Stomach (tissue), 19 donors: ENCODE measurements around the gene PLEKHA4. TPM values are rescaled to one million over a fixed set of nuclear protein-coding genes. Genes with fewer than 3 reads are reported as not detected.
A peak's percentile ranks its signal among the peaks of the same experiment; 100 is the strongest.

ENCODE experiments used
- DNase-seq, 2 donors: peaks; one replicate each; pipeline versions ENCODE4 v3.0.0 to v3.0.0-alpha.2; 2013 to 2019
- H3K27ac ChIP-seq, 5 donors: fragments of 200-600 bp in 4 of 5; sonication (generic) in 4 of 5; one replicate each; pipeline ENCODE4 v1.5.1; 2013 to 2019; ENCODE audit warnings: mild to moderate bottlenecking in 1 of 5, moderate library complexity in 1 of 5
- H3K27me3 ChIP-seq, 3 donors: fragments of 200-600 bp; sonication (generic); one replicate each; pipeline ENCODE4 v1.5.1; 2017 to 2019; ENCODE audit warnings: mixed run types in 1 of 3
- H3K36me3 ChIP-seq, 4 donors: fragments of 200-600 bp; sonication (generic); 1 replicate in 3 of 4; 2 replicates in 1 of 4; pipeline ENCODE4 v1.5.1; 2016 to 2019
- H3K4me1 ChIP-seq, 4 donors: fragments of 200-600 bp; sonication (generic); one replicate each; pipeline ENCODE4 v1.5.1; 2016 to 2019
- H3K4me3 ChIP-seq, 4 donors: fragments of 200-600 bp; sonication (generic) in 3 of 4; one replicate each; pipeline ENCODE4 v1.5.1; 2016 to 2019; ENCODE audit warnings: mild to moderate bottlenecking in 1 of 4
- H3K9me3 ChIP-seq, 4 donors: fragments of 200-600 bp; sonication (generic); one replicate each; pipeline ENCODE4 v1.5.1; 2016 to 2019
- EP300 ChIP-seq: sonication (generic); formaldehyde crosslinking; IDR thresholded peaks from one replicate; pipeline ENCODE4 v1.6.1; 2017; ENCODE audit warnings: antibody characterized with exemption
- POLR2A ChIP-seq, 4 donors: fragments of 450-650 bp; IDR thresholded peaks; one replicate each; pipeline ENCODE4 v1.6.1; 2016; ENCODE audit warnings: antibody characterized with exemption in 4 of 4, control low read depth in 2 of 4, mild to moderate bottlenecking in 1 of 4, moderate library complexity in 1 of 4
- POLR2AphosphoS5 ChIP-seq, 3 donors: sonication (generic); formaldehyde crosslinking; IDR thresholded peaks; one replicate each; pipeline ENCODE4 v1.6.1; 2016; ENCODE audit warnings: antibody characterized with exemption in 3 of 3
- WGBS, 5 donors: extraction: QIAGEN DNeasy Blood & Tissue Kit in 3 of 5; methylation state at CpG; one replicate each; pipeline versions ENCODE4 v1.1.5 to v1.1.7; 2013 to 2018; 5-methylcytosine and 5-hydroxymethylcytosine counted together
- intact Hi-C: fragments of 100-400 bp; cut with DNase I; formaldehyde crosslinking; loops from one replicate; pipeline ENCODE4 v1.15.1; 2023; ENCODE audit warnings: low total_unique reads
- long read RNA-seq, 10 donors: transcript quantifications; one replicate each; lab custom pipeline, GENCODE V29; 2026
- polyA plus RNA-seq, 3 donors: library from polyadenylated mRNA; stranded (reverse); fragments of 200-250 nt; gene quantifications; one replicate each; pipeline ENCODE4 v1.2.3, GENCODE V29; 2013
- total RNA-seq, 5 donors: library from RNA; depleted of rRNA; stranded (reverse); fragments of >200 nt; gene quantifications; one replicate each; pipeline versions ENCODE4 v1.1.0 to v1.2.3, GENCODE V29; 2014 to 2016
- TF ChIP-seq, protein P1 (sequence below), 7 experiments: fragments of 450-650 bp in 4 of 7; fragments of 200-600 bp in 3 of 7; sonication (generic) in 3 of 7; IDR thresholded peaks; one replicate each; pipeline ENCODE4 v1.5.1; 2016 to 2019; ENCODE audit warnings: antibody characterized with exemption in 7 of 7, control low read depth in 2 of 7, mild to moderate bottlenecking in 1 of 7
- donor health status: healthy with polysubstance abuse.
- donor health status: Bipolar disorder and iron deficiency.
- donor health status: healthy.

PLEKHA4 gene, protein sequence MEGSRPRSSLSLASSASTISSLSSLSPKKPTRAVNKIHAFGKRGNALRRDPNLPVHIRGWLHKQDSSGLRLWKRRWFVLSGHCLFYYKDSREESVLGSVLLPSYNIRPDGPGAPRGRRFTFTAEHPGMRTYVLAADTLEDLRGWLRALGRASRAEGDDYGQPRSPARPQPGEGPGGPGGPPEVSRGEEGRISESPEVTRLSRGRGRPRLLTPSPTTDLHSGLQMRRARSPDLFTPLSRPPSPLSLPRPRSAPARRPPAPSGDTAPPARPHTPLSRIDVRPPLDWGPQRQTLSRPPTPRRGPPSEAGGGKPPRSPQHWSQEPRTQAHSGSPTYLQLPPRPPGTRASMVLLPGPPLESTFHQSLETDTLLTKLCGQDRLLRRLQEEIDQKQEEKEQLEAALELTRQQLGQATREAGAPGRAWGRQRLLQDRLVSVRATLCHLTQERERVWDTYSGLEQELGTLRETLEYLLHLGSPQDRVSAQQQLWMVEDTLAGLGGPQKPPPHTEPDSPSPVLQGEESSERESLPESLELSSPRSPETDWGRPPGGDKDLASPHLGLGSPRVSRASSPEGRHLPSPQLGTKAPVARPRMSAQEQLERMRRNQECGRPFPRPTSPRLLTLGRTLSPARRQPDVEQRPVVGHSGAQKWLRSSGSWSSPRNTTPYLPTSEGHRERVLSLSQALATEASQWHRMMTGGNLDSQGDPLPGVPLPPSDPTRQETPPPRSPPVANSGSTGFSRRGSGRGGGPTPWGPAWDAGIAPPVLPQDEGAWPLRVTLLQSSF
- total RNA-seq (10 to 100 TPM in 2 of 5 donors, 1 to 10 TPM in 3; 1.7 to 35.6 (median 4.8) TPM), polyA plus RNA-seq (10 to 100 TPM; 30.1 to 85.0 (median 75.3) TPM)
- long read RNA-seq, donor 1, result 0 reads
- long read RNA-seq, donor 2, partial matches to known transcripts, result 0 of 2 reads
- long read RNA-seq, donor 2, other reads (novel, unspliced or antisense), result 0 of 2 reads
- long read RNA-seq, donor 3, partial matches to known transcripts, result 39 of 40 reads
- long read RNA-seq, donor 3, other reads (novel, unspliced or antisense), result 0 of 40 reads
- long read RNA-seq, donor 4, result 0 reads
- long read RNA-seq, donor 5, partial matches to known transcripts, result 13 of 13 reads
- long read RNA-seq, donor 5, other reads (novel, unspliced or antisense), result 0 of 13 reads
- long read RNA-seq, donor 6, partial matches to known transcripts, result 393 of 444 reads
- long read RNA-seq, donor 6, other reads (novel, unspliced or antisense), result 48 of 444 reads
- long read RNA-seq, donor 7, partial matches to known transcripts, result 5 of 6 reads
- long read RNA-seq, donor 7, other reads (novel, unspliced or antisense), result 0 of 6 reads
- long read RNA-seq, donor 8, partial matches to known transcripts, result 31 of 37 reads
- long read RNA-seq, donor 8, other reads (novel, unspliced or antisense), result 5 of 37 reads
- long read RNA-seq, donor 9, partial matches to known transcripts, result 0 of 1 reads
- long read RNA-seq, donor 9, other reads (novel, unspliced or antisense), result 0 of 1 reads
- long read RNA-seq, donor 10, partial matches to known transcripts, result 27 of 27 reads
- long read RNA-seq, donor 10, other reads (novel, unspliced or antisense), result 0 of 27 reads

DNA sequence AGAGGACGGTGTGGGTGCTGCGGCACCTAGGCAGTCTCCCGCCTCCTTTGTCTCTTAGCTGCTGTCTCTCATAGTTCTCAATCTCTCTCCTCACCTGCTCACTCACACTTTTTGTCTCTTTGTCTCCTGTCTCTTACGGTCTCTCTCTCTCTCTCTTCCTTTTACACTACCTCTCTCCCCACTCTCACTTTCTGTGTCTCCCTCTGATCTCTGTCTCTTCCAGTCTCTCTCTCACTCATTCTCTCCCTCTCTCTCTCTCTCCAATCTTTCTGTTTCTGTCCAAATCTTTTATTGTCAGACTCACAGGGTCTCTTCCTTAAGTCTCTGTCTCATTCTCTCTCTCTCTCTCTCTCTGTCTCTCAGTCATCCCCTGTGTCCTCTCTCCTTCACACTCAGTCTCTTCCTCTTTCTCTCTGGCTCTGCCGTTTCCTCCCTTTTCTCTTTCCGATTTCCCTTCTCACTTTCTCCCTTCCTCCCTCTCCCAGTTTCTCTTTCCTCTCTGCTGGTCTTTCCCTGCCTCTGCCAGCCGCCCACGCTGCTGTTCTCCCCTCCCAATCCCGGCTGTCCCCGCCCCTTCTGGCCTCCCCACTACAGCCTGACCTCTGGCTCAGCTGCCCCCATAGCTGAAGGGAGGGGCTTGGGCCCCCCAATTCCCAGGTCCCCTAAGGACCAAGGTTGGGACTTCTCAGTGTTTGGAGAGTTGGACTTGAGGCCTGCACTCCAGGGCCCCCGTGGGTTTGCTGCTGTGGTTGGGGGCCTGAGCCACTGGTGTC is at the start of gene PLEKHA4:
PLEKHA4 (minus strand) TSS at position 504 of the 773 bp plus-strand sequence. CDS start 997 bp downstream, outside the sequence.
- intact Hi-C loops, result no loop called here
- Histone ChIP-seq H3K9me3 (no peaks in the 10 kb centered on the region), H3K4me1 (peaks cover 25 to 42% (median 33%) of the 10 kb centered on the region in 4 donors), H3K27ac (peak within 1 kb of the TSS; percentile 65 to 89 (median 82)), H3K36me3 (peaks cover 0 to 14% (median under 1%) of the 10 kb centered on the region in 4 donors), H3K27me3 (no peaks in the 10 kb centered on the region), H3K4me3 (peak within 1 kb of the TSS; percentile 21 to 47 (median 44))
- WGBS, 5 donors, result 15 to 21% (median 20%) methylated on average over 11 of the region's 11 CpGs
- TF ChIP-seq, protein P1, sequence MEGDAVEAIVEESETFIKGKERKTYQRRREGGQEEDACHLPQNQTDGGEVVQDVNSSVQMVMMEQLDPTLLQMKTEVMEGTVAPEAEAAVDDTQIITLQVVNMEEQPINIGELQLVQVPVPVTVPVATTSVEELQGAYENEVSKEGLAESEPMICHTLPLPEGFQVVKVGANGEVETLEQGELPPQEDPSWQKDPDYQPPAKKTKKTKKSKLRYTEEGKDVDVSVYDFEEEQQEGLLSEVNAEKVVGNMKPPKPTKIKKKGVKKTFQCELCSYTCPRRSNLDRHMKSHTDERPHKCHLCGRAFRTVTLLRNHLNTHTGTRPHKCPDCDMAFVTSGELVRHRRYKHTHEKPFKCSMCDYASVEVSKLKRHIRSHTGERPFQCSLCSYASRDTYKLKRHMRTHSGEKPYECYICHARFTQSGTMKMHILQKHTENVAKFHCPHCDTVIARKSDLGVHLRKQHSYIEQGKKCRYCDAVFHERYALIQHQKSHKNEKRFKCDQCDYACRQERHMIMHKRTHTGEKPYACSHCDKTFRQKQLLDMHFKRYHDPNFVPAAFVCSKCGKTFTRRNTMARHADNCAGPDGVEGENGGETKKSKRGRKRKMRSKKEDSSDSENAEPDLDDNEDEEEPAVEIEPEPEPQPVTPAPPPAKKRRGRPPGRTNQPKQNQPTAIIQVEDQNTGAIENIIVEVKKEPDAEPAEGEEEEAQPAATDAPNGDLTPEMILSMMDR (IDR thresholded peaks at IDR 0.05), result no peak
- peak in 1 of 3 donors; percentile 46 for TF ChIP-seq POLR2AphosphoS5 (IDR thresholded peaks at IDR 0.05)
- DNase-seq, result peak; percentile 54 to 83

DNA sequence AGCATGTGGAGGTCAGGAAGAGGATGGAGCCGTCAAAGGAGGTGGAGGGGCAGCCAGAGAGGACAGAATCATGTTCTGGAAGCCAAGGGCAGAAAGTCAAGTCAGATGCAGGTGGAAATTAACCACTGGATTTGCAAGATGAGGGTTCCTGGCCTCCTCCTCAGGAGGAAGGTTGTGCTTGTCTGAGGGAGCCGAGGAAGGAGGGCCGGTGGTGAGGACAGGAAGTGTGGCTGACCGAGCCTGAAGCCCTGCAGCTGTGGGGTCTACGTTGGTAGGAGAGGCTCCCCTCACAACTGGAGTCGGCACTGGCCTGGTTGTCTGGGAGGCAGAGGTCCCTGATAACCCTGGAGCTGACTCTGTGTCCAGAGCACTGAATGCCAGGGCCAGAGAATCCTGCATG is 49.7 kb upstream of the PLEKHA4 start:
- WGBS, 5 donors, result 74 to 93% (median 85%) methylated on average over 5 to 6 of the region's 6 CpGs
- H3K36me3 ChIP-seq, result peaks cover 61 to 100% (median 99%) of the 10 kb centered on the region in 4 donors

DNA sequence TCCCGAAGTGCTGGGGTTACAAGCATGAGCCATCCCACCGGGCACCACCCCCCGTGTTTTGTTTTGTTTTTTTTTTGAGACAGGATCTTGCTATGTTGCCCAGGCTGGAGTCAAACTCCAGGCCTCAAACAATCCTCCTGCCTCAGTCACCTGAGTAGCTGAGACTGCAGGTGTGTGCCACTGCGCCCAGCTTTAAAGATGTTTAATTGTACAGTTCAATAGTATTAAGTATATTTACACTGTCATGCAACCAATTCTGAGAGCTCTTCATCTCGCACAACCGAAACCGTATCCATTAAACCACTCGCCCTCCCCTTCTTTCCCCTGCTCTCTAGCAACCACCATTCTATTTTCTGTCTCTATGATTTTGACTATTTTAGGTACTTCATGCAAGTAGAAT is 47.3 kb upstream of the PLEKHA4 start:
- H3K36me3 ChIP-seq, result peaks cover 60 to 100% (median 99%) of the 10 kb centered on the region in 4 donors
- intact Hi-C loops, result no loop called here
- H3K27ac ChIP-seq, result no peak overlapping the region
- H3K4me3 ChIP-seq, result no peak overlapping the region
- DNase-seq, result no peak
- H3K9me3 ChIP-seq, result no peaks in the 10 kb centered on the region
- H3K4me1 ChIP-seq, result no peaks in the 10 kb centered on the region
- TF ChIP-seq, protein P1 (IDR thresholded peaks at IDR 0.05), result no peak
- TF ChIP-seq EP300 (no peak), POLR2AphosphoS5 (IDR thresholded peaks at IDR 0.05) (no peak), POLR2A (IDR thresholded peaks at IDR 0.05) (no peak)
- WGBS, 5 donors, result 80 to 91% (median 85%) methylated on average over 8 of the region's 8 CpGs
- H3K27me3 ChIP-seq, result no peaks in the 10 kb centered on the region

More for the DNA sequence above, 49.7 kb upstream of the PLEKHA4 start:
- Histone ChIP-seq H3K4me3 (no peak overlapping the region), H3K4me1 (no peaks in the 10 kb centered on the region), H3K27ac (no peak overlapping the region), H3K9me3 (no peaks in the 10 kb centered on the region), H3K27me3 (no peaks in the 10 kb centered on the region)
- intact Hi-C loops, result no loop called here
- no peak for DNase-seq
- TF ChIP-seq EP300, result no peak
- TF ChIP-seq POLR2AphosphoS5 (IDR thresholded peaks at IDR 0.05), result no peak
- no peak for TF ChIP-seq POLR2A (IDR thresholded peaks at IDR 0.05)
- TF ChIP-seq, protein P1 (IDR thresholded peaks at IDR 0.05), result no peak
